B cell (primary cell): Measurements from ENCODE around the gene PNKD. TPM values are rescaled to one million over a fixed set of nuclear protein-coding genes. Genes with fewer than 3 reads are reported as not detected.

Experiments used
- ATAC-seq: fragments of 200-7000 bp; cut with Tn5 transposase; one replicate; pipeline ENCODE4 v1.10.0; 2021; ENCODE audit warnings: low read depth, mild to moderate bottlenecking, moderate number of reproducible peaks, moderate library complexity
- CTCF ChIA-PET: fragments of 350-600 bp; sonication (Branson Sonifier 250); formaldehyde crosslinking; loops from one replicate; lab custom pipeline; 2021; ENCODE audit warnings: antibody characterized with exemption, inconsistent platforms; lab: Charles Lee
- POLR2A ChIA-PET: fragments of 350-600 bp; sonication (Branson Sonifier 250); formaldehyde crosslinking; loops from one replicate; lab custom pipeline; 2021; ENCODE audit warnings: antibody characterized with exemption; lab: Charles Lee
- DNase-seq: peaks from one replicate; pipeline ENCODE4 v3.0.0; 2013
- H2AFZ ChIP-seq: 2 replicates; pipeline ENCODE4 v1.6.1; 2012; ENCODE audit warnings: mild to moderate bottlenecking, low read depth, low read length; ENCODE audit not compliant: insufficient read depth, poor library complexity, severe bottlenecking
- H3K27ac ChIP-seq, 2 donors: 1 replicate in 1 of 2; 2 replicates in 1 of 2; pipeline ENCODE4 v1.5.1; 2012 to 2013; ENCODE audit warnings: low read length in 2 of 2, mild to moderate bottlenecking in 2 of 2, moderate library complexity in 1 of 2
- H3K27me3 ChIP-seq, 4 experiments: fragments of 200-600 bp in 1 of 4; sonication (generic) in 1 of 4; replicated peaks in 1 of 4; 1 replicate in 2 of 4; 2 replicates in 2 of 4; pipeline versions ENCODE4 v1.6.1 to v1.7.0; 2013 to 2016; ENCODE audit warnings: low read length in 3 of 4, mild to moderate bottlenecking in 2 of 4, mixed read lengths in 1 of 4, moderate library complexity in 1 of 4; ENCODE audit not compliant: insufficient read depth in 4 of 4, control insufficient read depth in 3 of 4; ENCODE audit errors: control extremely low read depth in 1 of 4
- H3K36me3 ChIP-seq, 2 experiments: replicated peaks in 1 of 2; 1 replicate in 1 of 2; 2 replicates in 1 of 2; pipeline versions ENCODE4 v1.6.1 to v1.7.1; 2013; ENCODE audit warnings: low read length in 1 of 2; ENCODE audit not compliant: insufficient read depth in 2 of 2, control insufficient read depth in 1 of 2; ENCODE audit errors: control extremely low read depth in 1 of 2, extremely low read depth in 1 of 2
- H3K4me1 ChIP-seq, 2 donors: fragments of 200-600 bp in 1 of 2; sonication (generic) in 1 of 2; 1 replicate in 1 of 2; 2 replicates in 1 of 2; pipeline versions ENCODE4 v1.5.1 to v1.6.1; 2013 to 2017; ENCODE audit warnings: low read length in 2 of 2; ENCODE audit not compliant: control insufficient read depth in 2 of 2, insufficient read depth in 2 of 2
- H3K4me2 ChIP-seq: replicated peaks from 2 replicates; pipeline ENCODE3; 2012; ENCODE audit warnings: mild to moderate bottlenecking, low read depth, low read length; ENCODE audit not compliant: poor library complexity, severe bottlenecking
- H3K4me3 ChIP-seq, 5 experiments: fragments of 200-600 bp in 1 of 5; sonication (generic) in 1 of 5; 1 replicate in 3 of 5; 2 replicates in 2 of 5; pipeline versions ENCODE4 v1.5.1 to v1.7.0; 2011 to 2016; ENCODE audit warnings: low read length in 4 of 5, mild to moderate bottlenecking in 4 of 5, low read depth in 2 of 5, control low read depth in 1 of 5, moderate library complexity in 1 of 5; ENCODE audit not compliant: insufficient read depth in 1 of 5; ENCODE audit errors: control extremely low read depth in 1 of 5, extremely low read depth in 1 of 5
- H3K79me2 ChIP-seq: fragments of 200-600 bp; sonication (generic); one replicate; pipeline ENCODE4 v1.6.0; 2016; ENCODE audit warnings: low read length; ENCODE audit not compliant: control insufficient read depth, insufficient read depth
- H3K9ac ChIP-seq: fragments of 200-600 bp; sonication (generic); 2 replicates; pipeline ENCODE4 v1.6.1; 2017; ENCODE audit warnings: mild to moderate bottlenecking, low read length, moderate library complexity
- H3K9me3 ChIP-seq, 3 donors: one replicate each; pipeline versions ENCODE4 v1.6.1 to v1.7.1; 2013; ENCODE audit warnings: low read length in 2 of 3; ENCODE audit not compliant: control insufficient read depth in 2 of 3, insufficient read depth in 1 of 3; ENCODE audit errors: control extremely low read depth in 1 of 3
- H4K20me1 ChIP-seq: 2 replicates; pipeline ENCODE4 v1.6.0; 2012; ENCODE audit warnings: mild to moderate bottlenecking, low read length; ENCODE audit not compliant: insufficient read depth, control insufficient read depth, poor library complexity, severe bottlenecking
- H3K27ac Mint-ChIP-seq: one replicate; pipeline ENCODE4 v1.8.0; 2021; ENCODE audit warnings: mixed read lengths
- H3K27me3 Mint-ChIP-seq: one replicate; pipeline ENCODE4 v1.8.0; 2021; ENCODE audit warnings: mixed read lengths
- H3K4me1 Mint-ChIP-seq: one replicate; pipeline ENCODE4 v1.8.0; 2021; ENCODE audit warnings: mixed read lengths
- H3K4me3 Mint-ChIP-seq: one replicate; pipeline ENCODE4 v1.8.0; 2021; ENCODE audit warnings: mixed read lengths
- H3K9me3 Mint-ChIP-seq: one replicate; pipeline ENCODE4 v1.8.0; 2022; ENCODE audit warnings: mixed read lengths; ENCODE audit not compliant: insufficient read depth
- EZH2 ChIP-seq: IDR thresholded peaks from 2 replicates; pipeline ENCODE4 v1.6.1; 2012; ENCODE audit warnings: borderline replicate concordance, low read depth, mild to moderate bottlenecking, moderate library complexity, low read length; ENCODE audit not compliant: insufficient read depth, poor library complexity, severe bottlenecking
- WGBS: methylation state at CpG from one replicate; pipeline ENCODE4 v1.1.5; 2013; ENCODE audit warnings: missing lambda C conversion rate; ENCODE audit not compliant: insufficient coverage; 5-methylcytosine and 5-hydroxymethylcytosine counted together
- intact Hi-C: fragments of 100-400 bp; cut with micrococcal nuclease; formaldehyde crosslinking; loops from one replicate; pipeline ENCODE4 v1.10.0; 2022
- polyA plus RNA-seq: library from polyadenylated mRNA; depleted of rRNA; stranded (reverse); fragments of >200 nt; gene quantifications from 2 replicates; pipeline ENCODE4 v1.2.3, GENCODE V29; 2012
- total RNA-seq, 2 donors: library from RNA; stranded (reverse); fragments of 120-200 nt in 1 of 2; gene quantifications; 1 replicate in 1 of 2; 2 replicates in 1 of 2; pipeline versions ENCODE4 v1.2.3 to v1.2.4, GENCODE V29; 2013 to 2022
- TF ChIP-seq, protein P1 (sequence below): fragments of 200-600 bp; IDR thresholded peaks from one replicate; pipeline ENCODE4 v1.8.0; 2022; ENCODE audit warnings: antibody characterized with exemption, mild to moderate bottlenecking

Gene PNKD
- total and polyA plus RNA-seq, 2 donors (not counting 1 experiment from before 2014, with no cell fraction given), result 29.7 to 55.8 TPM

DNA sequence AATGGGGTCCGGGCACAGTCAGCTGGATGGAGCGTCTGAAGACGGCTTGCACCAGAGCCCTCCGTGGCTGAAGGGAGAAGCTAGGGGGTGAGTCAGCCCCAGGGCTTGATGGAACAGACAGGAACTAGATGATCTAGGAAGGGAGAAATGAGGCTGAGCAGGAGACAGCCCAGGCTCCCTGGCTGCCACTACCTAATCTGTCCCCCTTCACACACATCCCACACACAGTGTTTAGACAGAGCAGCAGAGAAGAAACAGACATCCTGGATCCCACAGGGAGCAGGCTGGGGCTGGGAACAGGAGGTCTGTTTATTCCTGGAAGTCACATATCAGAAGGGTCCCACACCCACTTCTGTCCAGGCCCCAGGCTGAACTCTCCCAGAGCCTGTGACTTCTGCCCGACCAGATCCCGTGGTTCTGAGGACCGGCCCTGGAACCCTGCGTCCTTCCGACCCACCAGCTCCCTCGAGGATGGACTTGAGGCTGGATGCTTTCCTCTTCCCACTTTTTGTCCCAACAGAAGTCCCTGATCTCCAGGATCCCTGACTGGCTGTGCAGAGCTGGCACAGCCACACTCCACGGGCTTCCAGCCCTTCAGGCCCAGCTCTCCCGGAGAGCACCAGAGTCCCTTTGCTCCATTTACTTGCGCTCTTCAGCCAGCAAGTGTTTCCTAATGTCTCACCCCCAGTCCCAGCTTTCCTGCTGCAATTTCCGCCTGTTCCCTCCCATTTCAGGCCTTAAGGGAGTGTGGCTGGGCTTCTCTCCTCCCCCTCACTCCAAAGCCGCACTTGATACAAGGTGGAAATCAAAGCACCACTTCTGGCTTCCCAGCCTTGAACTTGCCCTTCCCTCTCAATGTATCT, 11.0 kb upstream of the PNKD start:
- intact Hi-C loops, result no loop called here
- H3K9me3 Mint-ChIP-seq, result no peaks in the 10 kb centered on the region
- ChIA-PET CTCF (interaction anchor here (0.8 to 2.4 kb wide), 5 partner anchors 11 to 97 kb away, joined by 3 to 8 read pairs (median 3); partner anchors contain the start of genes AAMP and PNKD), POLR2A (interaction anchor here (1.0 kb wide), 1 partner anchor 11 kb away, joined by 4 read pairs; the partner anchor contains the start of genes AAMP and PNKD)
- peaks cover 22% of the 10 kb centered on the region for H4K20me1 ChIP-seq
- DNase-seq, result no peak
- H3K4me3 Mint-ChIP-seq, result peak overlapping the region; percentile 20
- peaks cover 48 to 65% of the 10 kb centered on the region in 2 donors for H3K4me1 ChIP-seq
- H3K4me1 Mint-ChIP-seq, result peaks cover 66% of the 10 kb centered on the region
- peak overlapping the region; percentile 5 for H3K4me2 ChIP-seq
- peaks cover 1 to 41% of the 10 kb centered on the region in 2 experiments for H3K36me3 ChIP-seq
- no peaks in the 10 kb centered on the region for H3K9me3 ChIP-seq
- WGBS, result 86% methylated on average over 12 of the region's 15 CpGs
- no peaks in the 10 kb centered on the region for H3K27me3 Mint-ChIP-seq
- no peaks in the 10 kb centered on the region for H3K27me3 ChIP-seq
- no peak for ATAC-seq
- H3K9ac ChIP-seq, result no peak overlapping the region
- no peak overlapping the region for H3K4me3 ChIP-seq
- H2AFZ ChIP-seq, result no peak overlapping the region
- peak overlapping the region; percentile 85 for H3K27ac Mint-ChIP-seq
- H3K79me2 ChIP-seq, result peaks cover 10% of the 10 kb centered on the region
- TF ChIP-seq EZH2, result no peak
- TF ChIP-seq, protein P1, sequence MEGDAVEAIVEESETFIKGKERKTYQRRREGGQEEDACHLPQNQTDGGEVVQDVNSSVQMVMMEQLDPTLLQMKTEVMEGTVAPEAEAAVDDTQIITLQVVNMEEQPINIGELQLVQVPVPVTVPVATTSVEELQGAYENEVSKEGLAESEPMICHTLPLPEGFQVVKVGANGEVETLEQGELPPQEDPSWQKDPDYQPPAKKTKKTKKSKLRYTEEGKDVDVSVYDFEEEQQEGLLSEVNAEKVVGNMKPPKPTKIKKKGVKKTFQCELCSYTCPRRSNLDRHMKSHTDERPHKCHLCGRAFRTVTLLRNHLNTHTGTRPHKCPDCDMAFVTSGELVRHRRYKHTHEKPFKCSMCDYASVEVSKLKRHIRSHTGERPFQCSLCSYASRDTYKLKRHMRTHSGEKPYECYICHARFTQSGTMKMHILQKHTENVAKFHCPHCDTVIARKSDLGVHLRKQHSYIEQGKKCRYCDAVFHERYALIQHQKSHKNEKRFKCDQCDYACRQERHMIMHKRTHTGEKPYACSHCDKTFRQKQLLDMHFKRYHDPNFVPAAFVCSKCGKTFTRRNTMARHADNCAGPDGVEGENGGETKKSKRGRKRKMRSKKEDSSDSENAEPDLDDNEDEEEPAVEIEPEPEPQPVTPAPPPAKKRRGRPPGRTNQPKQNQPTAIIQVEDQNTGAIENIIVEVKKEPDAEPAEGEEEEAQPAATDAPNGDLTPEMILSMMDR, result no peak
- peak overlapping the region; percentile 42 to 85 for H3K27ac ChIP-seq

DNA sequence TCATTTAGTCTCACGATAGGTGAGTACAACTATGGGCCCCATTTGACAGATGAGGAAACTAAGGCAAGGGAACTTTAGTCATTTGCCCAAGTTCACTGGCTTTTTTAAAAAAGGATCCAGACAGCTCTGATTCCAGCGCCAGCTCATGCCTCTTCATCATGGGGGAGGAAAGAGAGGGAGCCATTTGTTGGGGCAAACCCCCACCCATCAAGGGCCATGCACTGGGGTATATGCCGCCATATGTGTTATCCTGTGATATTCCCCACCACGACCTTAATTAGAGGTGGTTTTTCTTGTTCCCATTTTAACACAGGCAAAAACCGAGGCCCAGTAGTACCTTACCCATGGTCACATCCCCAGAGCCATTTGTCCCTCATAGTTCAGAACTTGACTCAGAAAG, 10.2 kb upstream of the PNKD start:
- Histone ChIP-seq H3K36me3 (peaks cover 1 to 41% of the 10 kb centered on the region in 2 experiments), H4K20me1 (peaks cover 26% of the 10 kb centered on the region), H3K4me3 (no peak overlapping the region), H3K4me2 (no peak overlapping the region), H3K9ac (no peak overlapping the region), H3K27ac (peak overlapping the region in 1 of 2 donors; percentile 85), H3K9me3 (no peaks in the 10 kb centered on the region), H3K27me3 (no peaks in the 10 kb centered on the region), H3K79me2 (peaks cover 10% of the 10 kb centered on the region), H2AFZ (no peak overlapping the region), H3K4me1 (peaks cover 48 to 68% of the 10 kb centered on the region in 2 donors)
- no peaks in the 10 kb centered on the region for H3K27me3 Mint-ChIP-seq
- DNase-seq, result no peak
- ChIA-PET POLR2A (no interaction called here), CTCF (interaction anchor here (0.8 to 1.3 kb wide), 4 partner anchors 10 to 96 kb away, joined by 3 read pairs; partner anchors contain the start of genes AAMP and PNKD)
- intact Hi-C loops, result no loop called here
- H3K4me3 Mint-ChIP-seq, result peak overlapping the region; percentile 20
- H3K9me3 Mint-ChIP-seq, result no peaks in the 10 kb centered on the region
- no peak for ATAC-seq
- TF ChIP-seq EZH2, result no peak
- TF ChIP-seq, protein P1, result no peak
- H3K4me1 Mint-ChIP-seq, result peaks cover 66% of the 10 kb centered on the region
- H3K27ac Mint-ChIP-seq, result peak overlapping the region; percentile 85
- 90% methylated on average over 2 of the region's 5 CpGs for WGBS
